CD4-positive, alpha-beta T cell treated with Interleukin-6 for 4 hours (primary cell): ENCODE measurements around the gene MARCHF9.

Source experiments
- DNase-seq: peaks from one replicate; pipeline ENCODE4 v3.0.0-alpha.2; 2020; ENCODE audit warnings: mixed read lengths

MARCHF9 gene

DNA sequence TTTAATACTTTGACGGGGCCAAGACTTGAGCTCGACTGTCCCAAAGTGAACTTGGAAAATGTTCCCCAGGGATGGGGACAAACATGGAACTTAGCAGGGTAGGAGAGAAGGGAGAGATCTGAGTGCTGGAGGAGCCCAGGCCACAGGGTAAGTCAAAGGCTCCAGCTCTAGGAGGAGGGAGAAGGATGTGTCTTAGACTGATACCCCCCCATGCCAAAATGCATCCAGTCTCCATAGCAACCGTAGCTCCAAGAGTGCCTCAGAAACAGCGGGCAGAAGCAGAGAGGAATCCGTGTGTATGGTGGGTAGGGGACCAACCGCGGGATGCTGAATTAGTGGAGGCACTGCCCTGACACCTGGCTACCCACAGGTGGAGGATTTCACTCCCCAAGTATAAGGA, 15.5 kb upstream of the MARCHF9 start:
- DNase-seq = no peak

- DNase-seq = no peak
Measured at GRCh38 chr12:57739914-57740538, 14.9 kb upstream of the MARCHF9 start.

DNA sequence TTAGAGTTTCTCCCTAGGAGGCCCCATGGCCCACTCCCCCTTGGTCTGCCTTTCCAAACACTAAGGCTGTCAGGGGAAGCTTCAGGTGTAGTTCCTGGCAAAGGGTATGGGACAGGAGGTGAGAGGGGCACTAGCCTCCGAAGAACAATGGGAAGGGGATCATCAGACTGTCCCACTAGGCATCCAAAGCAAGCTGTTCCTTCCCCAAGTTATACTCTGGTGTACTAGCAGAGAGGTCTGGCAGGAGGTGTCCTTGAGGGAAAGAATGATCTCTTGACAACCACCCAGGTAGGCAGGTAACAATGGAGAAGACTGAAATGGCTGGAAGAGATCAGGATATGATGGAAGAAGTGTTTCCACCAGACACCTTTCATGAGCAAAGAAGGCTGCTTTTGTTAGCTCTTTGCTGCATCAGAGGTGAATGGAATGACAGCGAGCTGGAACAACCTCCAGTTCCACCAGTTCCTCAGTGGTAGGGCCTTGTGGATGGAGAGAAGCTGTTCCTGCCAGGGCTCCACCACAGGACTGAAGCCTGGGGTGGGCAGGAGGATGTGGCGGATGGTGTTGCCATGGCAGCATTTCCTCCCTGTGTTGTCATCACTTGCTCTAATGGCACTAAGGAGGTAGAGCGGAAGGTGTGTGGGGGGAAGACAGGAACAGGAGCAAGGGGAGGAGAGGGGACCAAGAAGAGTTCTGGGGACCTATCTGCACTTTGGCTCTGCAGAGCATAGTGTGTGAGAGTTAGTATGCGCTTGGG, 14.1 kb upstream of the MARCHF9 start:
- peak; percentile 89 for DNase-seq

- DNase-seq = no peak
Measured at GRCh38 chr12:57741413-57741789, 13.5 kb upstream of the MARCHF9 start.

- DNase-seq = peak; percentile 88
Measured at GRCh38 chr12:57741844-57742738, 12.8 kb upstream of the MARCHF9 start.

DNA sequence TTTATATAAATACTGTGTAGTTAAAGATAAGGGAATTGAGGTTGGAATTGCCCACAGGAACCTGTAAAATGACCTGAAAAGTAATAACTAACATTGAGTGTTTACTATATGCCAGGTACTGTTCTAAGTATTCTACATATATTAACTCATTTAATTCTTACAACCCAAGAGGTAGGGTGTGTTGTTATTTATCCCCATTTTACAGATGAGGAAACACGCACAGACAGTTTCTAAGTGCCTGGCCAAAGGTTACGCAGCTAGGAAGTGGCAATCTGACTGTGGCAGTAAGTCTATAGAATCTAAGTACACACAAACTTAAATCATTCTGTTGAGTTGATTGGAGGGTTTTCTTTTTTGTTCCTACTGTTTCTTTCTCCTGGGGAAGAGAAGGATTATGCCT, 11.1 kb upstream of the MARCHF9 start:
- no peak for DNase-seq

GRCh38 chr12:57744194-57744776, 10.6 kb upstream of the MARCHF9 start:
- peak; percentile 63 for DNase-seq

DNA sequence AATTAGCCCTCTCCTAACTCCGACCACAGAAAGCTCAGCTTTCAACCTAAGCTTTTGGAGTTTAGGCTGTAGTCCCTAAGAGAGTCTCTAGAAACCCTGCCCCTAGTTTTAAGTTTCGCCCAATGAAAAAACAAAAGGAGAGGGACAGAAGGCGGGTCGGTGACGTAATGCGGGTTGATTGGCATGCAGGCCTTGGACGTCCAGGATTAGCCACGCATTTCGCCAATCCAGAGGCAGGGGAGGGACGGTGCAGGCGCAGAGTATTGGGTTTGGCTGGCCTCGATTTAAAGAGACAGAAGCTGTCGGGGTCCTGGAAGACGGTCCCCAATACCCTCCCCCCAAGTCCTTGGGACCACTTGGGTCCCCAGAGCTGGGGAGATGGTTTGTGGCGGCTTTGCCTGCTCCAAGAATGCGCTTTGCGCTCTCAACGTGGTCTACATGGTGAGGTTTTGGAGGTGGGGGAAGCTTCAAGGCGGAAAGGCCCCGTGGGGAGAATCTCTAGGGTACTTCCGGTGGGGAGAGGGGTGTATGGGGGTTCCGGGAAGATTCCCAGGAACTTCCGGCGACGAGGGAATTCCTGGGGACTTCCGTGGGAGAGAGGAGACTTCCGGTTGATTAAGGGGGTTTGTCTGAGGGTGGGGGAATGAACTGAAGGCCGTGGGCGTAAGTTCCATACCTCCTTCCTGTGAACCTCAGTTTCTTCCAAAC, 10.0 kb upstream of the MARCHF9 start, which contains the start of gene TSPAN31:
Gene TSPAN31, plus strand, starts transcription at position 263 of the 708 bp plus-strand sequence. Its CDS starts 116 bp downstream, at position 379.
- DNase-seq = peak; percentile 96

DNA sequence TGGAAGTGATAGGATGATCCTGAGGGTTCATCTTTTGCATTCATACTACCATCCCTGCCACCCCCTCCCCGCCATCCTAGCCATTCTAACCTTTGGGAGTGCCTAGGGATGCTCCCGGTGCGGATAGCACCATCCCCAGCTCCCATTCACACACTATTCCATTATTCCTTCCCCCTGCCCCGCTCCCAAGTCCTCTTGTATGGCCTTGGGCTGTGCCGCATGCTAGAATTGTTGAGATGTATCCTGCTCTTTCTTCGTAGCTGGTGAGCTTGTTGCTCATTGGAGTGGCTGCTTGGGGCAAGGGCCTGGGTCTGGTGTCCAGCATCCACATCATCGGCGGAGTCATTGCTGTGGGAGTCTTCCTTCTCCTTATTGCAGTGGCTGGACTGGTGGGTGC, 9.4 kb upstream of the MARCHF9 start:
- DNase-seq = no peak

- DNase-seq = no peak
Measured at GRCh38 chr12:57746025-57746424, 8.9 kb upstream of the MARCHF9 start.

DNA sequence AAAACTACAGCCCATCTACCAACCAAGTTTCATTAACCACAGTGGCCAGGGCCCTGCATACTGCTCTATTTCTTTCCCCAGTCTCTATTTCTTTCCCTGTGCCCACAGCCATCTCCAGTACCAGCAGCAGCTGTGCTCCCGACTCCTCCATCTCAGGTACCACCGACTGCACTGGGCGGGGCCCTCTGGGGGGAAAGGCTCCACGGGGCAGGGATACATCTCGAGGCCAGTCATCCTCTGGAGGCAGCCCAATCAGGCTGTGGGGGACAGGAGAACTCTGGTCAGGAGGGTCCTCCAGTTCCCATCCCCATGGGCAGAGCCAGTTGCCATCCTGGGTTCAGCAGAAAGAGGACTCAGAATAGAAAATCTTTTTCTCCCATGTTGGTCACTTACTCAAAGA, 5.8 kb upstream of the MARCHF9 start:
- no peak for DNase-seq

DNA sequence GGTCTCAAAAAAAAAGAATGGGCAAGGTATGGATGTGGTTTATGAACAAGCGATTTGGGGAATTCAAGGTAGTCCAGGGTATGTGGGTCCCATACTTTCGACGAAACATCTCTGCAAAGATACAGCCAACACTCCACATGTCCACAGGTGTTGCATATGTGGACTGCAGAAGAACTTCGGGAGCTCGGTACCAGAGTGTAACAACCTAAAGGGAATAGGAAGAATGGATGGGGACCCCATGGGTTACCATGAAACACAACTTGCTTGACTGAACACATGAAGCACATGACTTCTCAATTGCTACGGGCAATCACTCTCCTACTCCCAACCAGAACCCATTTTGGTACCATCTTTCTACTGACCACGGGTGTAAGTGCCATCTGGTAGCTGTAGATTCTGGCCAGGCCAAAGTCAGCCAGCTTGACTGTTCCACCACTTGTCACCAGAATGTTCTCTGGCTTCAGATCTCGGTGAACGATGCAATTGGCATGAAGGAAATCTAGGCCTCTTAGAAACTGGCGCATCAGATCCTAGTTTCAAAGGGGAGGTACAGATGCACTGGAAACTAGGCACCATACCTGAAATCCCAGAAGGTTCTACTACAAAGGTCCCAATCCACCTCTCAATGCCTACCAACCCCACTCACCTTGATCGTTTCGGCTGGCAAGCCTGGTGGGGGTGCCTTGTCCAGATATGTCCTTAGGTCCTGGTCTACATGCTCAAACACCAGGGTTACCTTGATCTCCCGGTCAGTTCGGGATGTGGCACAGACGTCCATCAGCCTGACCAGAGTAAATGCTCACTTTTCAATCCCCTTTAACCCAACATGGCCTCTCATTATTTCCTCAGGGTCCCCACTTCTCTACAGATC, 4.1 kb upstream of the MARCHF9 start:
- no peak for DNase-seq

DNA sequence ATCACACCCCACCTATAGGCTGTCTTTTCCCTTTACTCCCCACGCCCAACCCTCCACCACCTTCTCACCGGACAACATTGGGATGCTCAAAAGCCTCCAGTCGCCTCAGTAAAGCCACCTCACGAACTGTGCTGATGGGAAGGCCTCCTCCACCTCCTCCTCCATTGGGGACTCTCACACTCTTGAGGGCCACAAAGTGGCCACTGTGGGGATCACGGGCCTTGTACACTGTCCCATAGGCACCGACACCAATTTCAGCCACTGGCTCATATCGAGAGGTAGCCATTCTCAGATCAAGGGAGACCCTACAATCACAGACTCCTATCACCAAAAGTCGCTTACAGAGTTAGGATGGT, 3.5 kb upstream of the MARCHF9 start:
- DNase-seq = no peak

GRCh38 chr12:57751788-57752667, 2.9 kb upstream of the MARCHF9 start, which contains the start of gene CDK4:
Gene CDK4, minus strand, starts transcription at chr12:57752310. Its CDS starts 593 bp downstream, at chr12:57751717.
- DNase-seq = peak; percentile 99

DNA sequence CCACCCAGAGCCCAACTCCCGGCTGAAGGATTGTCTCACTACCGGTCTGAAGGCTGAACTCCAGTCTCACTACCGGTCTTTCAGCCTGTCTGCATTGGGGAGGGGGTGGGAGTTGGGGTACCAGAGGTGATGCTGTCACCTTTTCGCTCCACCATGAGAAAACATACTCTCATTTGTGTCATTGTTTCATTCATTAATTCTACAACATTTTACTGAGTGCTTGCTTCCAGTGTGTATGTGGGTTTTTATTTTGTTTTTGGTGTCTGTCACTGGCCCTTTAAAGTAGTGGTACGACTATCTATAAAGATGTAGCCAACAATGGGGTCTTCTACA, 2.3 kb upstream of the MARCHF9 start:
- DNase-seq = no peak

DNA sequence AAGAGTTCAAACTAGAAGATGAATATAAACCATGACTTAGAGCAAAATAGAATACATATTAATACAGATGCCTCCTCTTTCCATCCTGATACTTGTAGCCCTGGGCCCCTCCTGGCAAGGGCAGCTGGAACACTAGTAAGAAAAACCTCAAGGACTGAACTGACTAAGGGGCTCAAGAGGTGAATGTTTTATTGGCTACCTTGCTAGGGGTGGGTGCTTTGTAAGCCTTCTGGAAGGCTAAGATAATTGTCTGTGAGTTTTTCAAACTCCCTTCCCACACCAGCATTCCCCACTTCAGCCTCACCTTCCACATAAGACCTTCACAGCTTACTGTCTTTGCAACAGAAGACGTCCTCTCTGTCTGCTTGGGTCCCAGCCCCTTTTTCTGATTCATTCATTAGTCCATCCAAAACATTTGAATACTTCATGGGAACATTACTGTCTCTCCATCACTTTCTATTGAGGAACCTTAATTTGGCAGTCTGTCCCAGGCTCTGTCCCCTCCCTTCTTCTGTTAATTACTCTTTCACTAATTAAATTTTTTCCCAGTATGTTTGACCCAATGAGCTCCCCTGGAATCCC, 1.1 kb upstream of the MARCHF9 start:
- DNase-seq = no peak

- DNase-seq = no peak
Measured at GRCh38 chr12:57755194-57755453, 221 bp downstream of the MARCHF9 start.

DNA sequence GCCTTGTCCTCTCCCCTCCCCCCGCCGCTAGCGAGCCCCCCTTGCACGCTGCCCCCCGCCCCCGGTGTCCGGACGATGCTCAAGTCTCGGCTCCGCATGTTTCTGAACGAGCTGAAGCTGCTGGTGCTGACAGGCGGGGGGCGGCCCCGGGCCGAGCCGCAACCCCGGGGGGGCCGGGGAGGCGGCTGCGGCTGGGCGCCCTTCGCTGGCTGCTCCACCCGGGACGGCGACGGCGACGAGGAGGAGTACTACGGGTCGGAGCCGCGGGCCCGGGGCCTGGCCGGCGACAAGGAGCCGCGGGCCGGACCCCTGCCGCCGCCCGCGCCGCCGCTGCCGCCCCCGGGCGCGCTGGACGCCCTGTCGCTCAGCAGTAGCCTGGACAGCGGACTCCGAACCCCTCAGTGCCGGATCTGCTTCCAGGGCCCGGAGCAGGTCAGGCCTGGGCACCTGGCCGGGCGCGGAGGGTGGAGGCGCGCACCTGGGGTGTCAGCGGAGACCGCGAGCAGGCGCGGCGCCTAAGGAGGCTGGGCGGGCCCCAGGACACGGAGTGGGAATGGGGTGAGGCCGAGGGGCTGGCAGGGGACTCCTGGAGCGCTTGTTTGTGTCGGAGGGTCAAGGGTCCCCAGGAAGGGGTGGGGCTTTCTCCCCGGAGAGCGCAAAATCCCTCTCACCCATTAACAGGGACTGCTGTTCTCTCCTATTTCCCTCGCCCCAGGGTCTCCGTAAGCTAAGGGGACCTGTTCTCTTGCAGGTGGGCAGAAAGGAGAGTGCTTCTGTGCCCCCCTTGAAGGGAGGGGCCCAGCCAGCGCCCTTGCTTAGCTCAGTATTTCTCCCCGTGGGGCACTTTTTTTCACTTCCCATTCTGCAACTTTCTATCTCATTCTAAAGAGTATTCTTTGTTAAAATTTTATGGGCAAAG, 810 bp downstream of the MARCHF9 start:
- DNase-seq = peak; percentile 51
